ENCODE measurements around the gene SAMD4A.

SAMD4A gene

DNA sequence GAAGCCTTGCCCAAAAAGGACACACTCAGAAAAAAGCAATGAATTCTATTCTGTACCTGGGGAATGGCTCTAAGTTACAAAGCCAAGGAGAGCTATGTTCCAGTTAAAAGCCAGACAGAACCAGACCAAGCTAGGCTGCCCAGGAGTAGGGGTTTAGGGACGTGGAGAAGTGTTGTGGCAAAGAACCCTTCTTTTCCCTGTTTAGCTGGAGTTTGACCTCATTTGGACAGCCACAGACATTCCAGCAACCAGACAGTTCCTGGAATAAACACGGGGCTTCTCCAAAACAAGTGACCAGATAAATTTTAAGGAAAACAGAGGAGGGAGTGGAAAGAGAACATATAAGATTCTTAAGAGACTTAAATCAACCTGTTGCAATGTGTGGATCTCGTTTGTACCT, 273.4 kb downstream of the SAMD4A start:
- no peak for DNase-seq

DNA sequence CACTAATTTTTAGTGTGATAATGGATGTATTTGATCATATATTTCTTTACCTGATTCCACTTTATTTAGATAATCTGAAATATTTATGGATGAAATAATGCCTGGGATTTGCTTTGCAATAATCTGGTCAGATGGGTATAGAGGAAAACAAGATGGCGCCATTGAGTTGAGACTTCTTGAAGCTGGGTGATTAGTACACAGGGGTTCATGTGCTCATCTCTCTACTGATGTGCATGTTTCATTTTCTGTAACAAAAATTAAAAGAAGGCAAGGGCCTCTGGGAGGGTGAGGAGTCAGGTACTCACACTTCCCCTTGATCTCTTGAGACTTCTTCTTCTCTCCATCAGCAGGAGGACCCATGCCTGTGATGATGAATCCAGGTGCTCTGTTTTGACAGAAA, 273.9 kb downstream of the SAMD4A start:
- no peak for DNase-seq
